HG03378 (cell line): ENCODE results near the gene TRIM64.
"Not testable (repeated sequence)": the region's sequence is repeated elsewhere in the genome, so short reads cannot be mapped to it uniquely, and the experiment has no call there.

Source experiments
- ATAC-seq: cut with Tn5 transposase; IDR thresholded peaks from one replicate; pipeline ENCODE4 v1.9.1; 2021; ENCODE audit warnings: mild to moderate bottlenecking, moderate library complexity; ENCODE audit not compliant: unreplicated experiment

The TRIM64 gene

GRCh38 chr11:89965737-89966136 lies at the start of gene TRIM64:
TRIM64 (plus strand) TSS chr11:89966037; CDS start chr11:89968504, 2,467 bp downstream.
- ATAC-seq = not testable (repeated sequence)

GRCh38 chr11:89922195-89922660 lies 43.6 kb upstream of the TRIM64 start, which contains the start of gene TRIM49D1:
TRIM49D1 (minus strand) TSS chr11:89922245; CDS start chr11:89917710, 4,535 bp downstream.
- no peak for ATAC-seq

- not testable (repeated sequence) for ATAC-seq
Measured at GRCh38 chr11:89923764-89924163, 42.1 kb upstream of the TRIM64 start, which contains the start of gene TRIM49D2. TRIM49D2 (plus strand) TSS chr11:89924064; CDS start chr11:89926762, 2,698 bp downstream.

- not testable (repeated sequence) for ATAC-seq
Measured at GRCh38 chr11:89960833-89961232, 5.0 kb upstream of the TRIM64 start.
